ENCODE data around the gene UBE2F. TPM values are rescaled to one million over a fixed set of nuclear protein-coding genes. Genes with fewer than 3 reads are reported as not detected.
"Not testable (repeated sequence)": the region's sequence is repeated elsewhere in the genome, so short reads cannot be mapped to it uniquely, and the experiment has no call there.

The UBE2F gene
- total RNA-seq, 1 donor from 2014 or later, result 41.2 TPM

- DNase-seq, result no peak
- TF ChIP-seq CTCF (IDR thresholded peaks at IDR 0.05), result no peak
- intact Hi-C loops (cut with micrococcal nuclease), result loop anchor here (10.0 kb wide), 1 partner anchor 170 kb away; no protein-coding TSS in a partner anchor
- Mint-ChIP-seq H3K4me3 (no peak overlapping the region), H3K4me1 (peaks cover 10% of the 10 kb centered on the region), H3K9me3 (no peaks in the 10 kb centered on the region), H3K27ac (no peak overlapping the region), H3K36me3 (ENCODE audit: low read depth) (peaks cover 50% of the 10 kb centered on the region), H3K27me3 (no peaks in the 10 kb centered on the region)
- ChIA-PET POLR2A (no interaction called here), CTCF (no interaction called here)
- no peak for ATAC-seq (ENCODE audit: low read depth)
Observed at GRCh38 chr2:238065071-238065846, 98.4 kb downstream of the UBE2F start.

GRCh38 chr2:238066218-238066617, 99.4 kb downstream of the UBE2F start:
- Mint-ChIP-seq H3K4me1 (peaks cover 9% of the 10 kb centered on the region), H3K36me3 (ENCODE audit: low read depth) (peaks cover 53% of the 10 kb centered on the region), H3K27ac (no peak overlapping the region), H3K9me3 (no peaks in the 10 kb centered on the region), H3K27me3 (no peaks in the 10 kb centered on the region), H3K4me3 (no peak overlapping the region)
- DNase-seq, result no peak
- intact Hi-C loops (cut with micrococcal nuclease), result loop anchor here (10.0 kb wide), 1 partner anchor 171 kb away; no protein-coding TSS in a partner anchor
- no peak for TF ChIP-seq CTCF (IDR thresholded peaks at IDR 0.05)
- ATAC-seq (ENCODE audit: low read depth), result no peak
- POLR2A ChIA-PET, result no interaction called here
- CTCF ChIA-PET, result no interaction called here

- H3K9me3 Mint-ChIP-seq; ATAC-seq (ENCODE audit: low read depth); H3K27me3 Mint-ChIP-seq; H3K4me3 Mint-ChIP-seq; H3K27ac Mint-ChIP-seq; DNase-seq; H3K4me1 Mint-ChIP-seq; POLR2A ChIA-PET; CTCF ChIA-PET: not testable (repeated sequence)
- intact Hi-C loops (cut with micrococcal nuclease), result loop anchor here (10.0 kb wide), 1 partner anchor 172 kb away; no protein-coding TSS in a partner anchor
- peaks cover 56% of the 10 kb centered on the region for H3K36me3 Mint-ChIP-seq (ENCODE audit: low read depth)
Observed at GRCh38 chr2:238066718-238067117, 99.9 kb downstream of the UBE2F start.

- Mint-ChIP-seq H3K4me3 (no peak overlapping the region), H3K27me3 (no peaks in the 10 kb centered on the region), H3K36me3 (ENCODE audit: low read depth) (peaks cover 68% of the 10 kb centered on the region), H3K4me1 (no peaks in the 10 kb centered on the region), H3K9me3 (peaks cover 5% of the 10 kb centered on the region), H3K27ac (no peak overlapping the region)
- TF ChIP-seq CTCF (IDR thresholded peaks at IDR 0.05), result no peak
- POLR2A ChIA-PET, result no interaction called here
- no peak for DNase-seq
- intact Hi-C loops (cut with micrococcal nuclease), result loop anchor here (10.0 kb wide), 1 partner anchor 173 kb away; no protein-coding TSS in a partner anchor
- CTCF ChIA-PET, result no interaction called here
- no peak for ATAC-seq (ENCODE audit: low read depth)
Observed at GRCh38 chr2:238067939-238068338, 101.1 kb downstream of the UBE2F start.

GRCh38 chr2:238069021-238069709, 102.4 kb downstream of the UBE2F start:
- H3K4me3 Mint-ChIP-seq, result no peak overlapping the region
- intact Hi-C loops (cut with micrococcal nuclease), result loop anchor here (10.0 kb wide), 1 partner anchor 174 kb away; no protein-coding TSS in a partner anchor
- no peak for ATAC-seq (ENCODE audit: low read depth)
- peaks cover 74% of the 10 kb centered on the region for H3K36me3 Mint-ChIP-seq (ENCODE audit: low read depth)
- H3K4me1 Mint-ChIP-seq, result no peaks in the 10 kb centered on the region
- DNase-seq, result no peak
- H3K27ac Mint-ChIP-seq, result no peak overlapping the region
- ChIA-PET CTCF (no interaction called here), POLR2A (no interaction called here)
- H3K9me3 Mint-ChIP-seq, result peaks cover 5% of the 10 kb centered on the region
- no peak for TF ChIP-seq CTCF (IDR thresholded peaks at IDR 0.05)
- no peaks in the 10 kb centered on the region for H3K27me3 Mint-ChIP-seq
